GM19468 (cell line): ENCODE measurements around the gene CNTN4.
"Not testable (repeated sequence)": the region's sequence is repeated elsewhere in the genome, so short reads cannot be mapped to it uniquely, and the experiment has no call there.

Source experiments
- ATAC-seq: cut with Tn5 transposase; IDR thresholded peaks from one replicate; pipeline ENCODE4 v1.9.1; 2021; ENCODE audit warnings: mild to moderate bottlenecking, moderate library complexity, moderate number of reproducible peaks; ENCODE audit not compliant: unreplicated experiment; ENCODE audit errors: extremely low read depth

The CNTN4 gene

DNA sequence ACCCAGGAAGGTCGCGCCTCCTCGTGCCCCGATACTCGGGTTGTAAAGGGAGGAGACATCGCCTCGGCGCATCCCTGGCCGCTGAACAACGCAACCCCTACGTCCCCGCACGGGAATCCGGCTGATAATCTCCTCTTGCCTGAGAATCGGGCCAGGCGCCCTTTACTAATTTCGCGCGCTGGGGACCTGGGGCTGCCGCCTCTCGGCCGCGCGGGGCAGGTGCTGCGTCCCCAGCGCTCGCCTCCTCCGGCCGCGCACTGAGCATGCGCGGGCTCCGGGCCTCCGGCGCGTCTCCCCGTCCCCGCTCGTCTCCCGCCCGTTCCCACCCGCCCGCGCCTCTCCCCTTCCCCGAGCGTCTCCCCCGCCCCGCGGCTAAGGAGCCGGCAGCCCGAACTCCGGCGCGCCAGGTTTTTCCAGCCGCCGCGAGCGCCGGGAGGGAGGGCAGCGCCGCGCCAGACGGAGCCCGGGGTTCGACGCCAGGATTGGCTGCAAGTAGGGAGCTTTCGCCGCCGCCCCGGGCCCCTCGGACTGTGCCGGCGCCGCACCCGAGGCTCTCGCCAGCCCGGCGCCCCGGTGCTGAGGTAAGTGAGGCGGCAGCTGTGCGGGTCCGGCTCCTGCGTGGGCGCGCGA is at the start of gene CNTN4:
CNTN4 (plus strand) TSS at position 469 of the 630 bp plus-strand sequence.
- ATAC-seq: no peak

DNA sequence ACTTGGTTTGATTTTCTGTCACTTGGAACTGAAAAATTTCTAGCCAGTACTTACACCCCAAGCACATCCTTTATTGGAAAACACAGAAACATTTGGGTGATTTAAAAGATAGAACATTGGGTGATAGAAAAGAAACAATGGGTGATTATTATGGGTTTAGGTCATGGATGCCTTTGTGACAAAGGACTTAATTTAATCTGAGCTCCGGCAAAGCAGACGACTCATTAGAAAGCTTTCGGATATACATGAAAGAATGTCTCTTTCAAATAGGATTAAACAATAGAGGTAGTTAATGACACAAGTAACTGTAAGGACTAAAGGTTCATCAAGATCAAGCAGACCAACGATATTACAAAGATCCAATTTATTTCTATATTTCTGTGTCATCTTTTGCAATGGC is 37.3 kb upstream of the CNTN4 start:
- no peak for ATAC-seq

DNA sequence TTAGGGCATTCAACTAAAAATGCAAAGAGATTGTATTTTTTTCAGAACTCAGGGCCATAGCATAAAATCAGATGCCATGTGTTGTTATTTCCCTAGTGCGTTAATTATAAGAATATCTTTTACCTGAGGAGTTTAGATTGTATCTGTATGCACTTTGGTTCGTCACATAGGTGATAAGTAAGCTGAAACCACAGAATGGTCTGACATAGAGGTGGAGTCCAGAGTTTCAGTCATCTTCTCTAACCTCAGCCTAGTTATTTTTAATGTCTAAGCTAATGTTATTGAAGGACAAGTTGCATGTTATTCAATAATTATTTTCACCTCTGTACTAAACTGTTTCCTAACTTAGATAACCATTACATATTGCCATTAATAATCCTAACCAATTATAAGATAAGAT is 27.1 kb upstream of the CNTN4 start:
- ATAC-seq: no peak

DNA sequence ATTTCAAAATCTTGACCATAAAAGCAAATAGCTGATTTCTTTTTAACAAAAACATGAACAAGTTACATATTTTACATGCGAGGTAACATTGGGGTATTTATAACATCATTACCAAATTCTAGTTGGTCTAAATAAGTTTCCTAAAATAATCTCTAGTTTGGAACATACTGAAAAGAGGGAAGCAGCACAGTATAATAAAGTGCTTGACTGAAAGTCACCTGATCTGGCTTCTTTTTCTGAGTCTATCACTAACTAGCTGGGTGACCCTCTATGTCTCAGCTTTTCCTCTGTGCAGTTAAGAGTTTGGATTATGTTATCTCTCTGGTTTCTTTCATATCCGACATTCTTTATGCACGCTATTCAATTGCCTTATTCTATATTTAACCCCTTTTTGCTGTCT is 19.8 kb upstream of the CNTN4 start:
- no peak for ATAC-seq

DNA sequence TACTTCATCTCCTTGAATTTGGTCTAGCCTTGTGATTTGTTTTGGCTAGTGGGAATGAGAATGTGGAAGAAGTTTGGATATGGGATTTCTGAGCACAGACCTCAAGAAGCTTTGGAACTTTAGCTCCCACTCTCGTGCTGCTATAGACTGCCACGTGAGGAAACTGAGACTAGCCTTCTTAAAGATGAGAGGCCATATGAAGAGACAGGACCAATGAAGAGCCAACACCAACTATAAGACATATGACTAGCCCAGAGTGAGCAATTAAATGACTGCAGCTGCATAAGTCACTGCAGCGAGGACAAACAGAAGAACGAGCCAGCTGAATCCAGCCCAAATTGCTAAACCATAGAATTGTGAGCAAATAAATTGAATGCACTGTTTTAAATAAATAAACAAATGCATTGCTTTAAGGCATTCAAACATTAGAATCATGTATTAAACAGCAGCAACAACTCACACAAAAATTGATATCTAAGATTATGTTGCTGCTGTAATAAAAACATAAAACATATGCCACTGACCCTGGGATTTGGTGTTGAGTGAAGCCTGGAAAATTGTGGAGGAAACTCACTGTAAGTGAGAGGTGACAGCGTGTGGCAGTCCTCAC is 15.7 kb upstream of the CNTN4 start:
- no peak for ATAC-seq

DNA sequence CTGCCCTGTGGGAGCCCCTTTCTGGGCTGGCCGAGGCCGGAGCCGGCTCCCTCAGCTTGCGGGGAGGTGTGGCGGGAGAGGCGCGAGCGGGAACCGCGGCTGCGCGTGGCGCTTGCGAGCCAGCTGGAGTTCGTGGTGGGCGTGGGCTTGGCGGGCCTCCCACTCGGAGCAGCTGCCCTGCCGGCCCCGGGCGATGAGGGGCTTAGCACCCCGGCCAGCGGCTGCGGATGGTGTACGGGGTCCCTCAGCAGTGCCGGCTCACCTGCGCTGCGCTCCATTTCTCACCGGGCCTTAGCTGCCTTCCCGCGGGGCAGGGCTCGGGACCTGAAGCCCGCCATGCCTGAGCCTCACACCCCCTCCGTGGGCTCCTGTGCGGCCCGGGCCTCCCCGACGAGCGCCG is 15.1 kb upstream of the CNTN4 start:
- not testable (repeated sequence) for ATAC-seq

DNA sequence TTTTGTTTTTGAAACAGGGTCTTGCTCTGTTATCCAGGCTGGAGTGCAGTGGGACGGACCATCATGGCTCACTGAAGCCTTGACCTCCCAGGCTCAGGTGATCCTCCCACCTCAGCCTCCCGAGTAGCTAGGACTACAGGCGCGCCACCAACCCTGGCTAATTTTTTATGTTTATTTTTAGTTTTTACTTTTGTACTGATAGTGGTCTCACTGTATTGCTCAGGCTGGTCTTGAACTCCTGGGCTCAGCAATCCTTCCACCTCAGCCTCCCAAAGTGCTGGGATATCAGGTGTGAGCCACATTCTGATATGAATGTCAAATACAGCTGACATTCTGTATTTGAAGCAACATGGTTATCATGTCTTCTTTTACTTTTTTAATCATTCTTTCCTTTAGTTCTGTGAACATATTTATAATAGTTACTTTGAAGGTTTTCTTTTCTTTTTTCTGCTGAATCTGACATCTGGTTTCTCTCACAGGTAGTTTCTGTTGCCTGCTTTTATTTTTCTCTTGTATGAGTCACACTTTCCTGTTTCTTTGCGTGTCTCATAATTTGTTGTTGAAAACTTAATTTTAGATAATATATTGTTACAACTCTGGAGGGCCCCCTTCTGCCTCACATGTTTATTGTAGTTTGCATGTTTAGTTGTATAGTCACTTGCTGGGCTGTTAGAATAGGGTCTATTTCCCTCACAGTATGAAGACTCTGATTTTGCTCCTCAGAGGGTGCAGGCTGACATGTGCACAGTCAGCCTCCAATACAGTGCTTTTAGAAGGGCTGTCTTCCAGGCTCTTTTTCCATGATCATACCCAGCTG is 8.4 kb upstream of the CNTN4 start:
- no peak for ATAC-seq

DNA sequence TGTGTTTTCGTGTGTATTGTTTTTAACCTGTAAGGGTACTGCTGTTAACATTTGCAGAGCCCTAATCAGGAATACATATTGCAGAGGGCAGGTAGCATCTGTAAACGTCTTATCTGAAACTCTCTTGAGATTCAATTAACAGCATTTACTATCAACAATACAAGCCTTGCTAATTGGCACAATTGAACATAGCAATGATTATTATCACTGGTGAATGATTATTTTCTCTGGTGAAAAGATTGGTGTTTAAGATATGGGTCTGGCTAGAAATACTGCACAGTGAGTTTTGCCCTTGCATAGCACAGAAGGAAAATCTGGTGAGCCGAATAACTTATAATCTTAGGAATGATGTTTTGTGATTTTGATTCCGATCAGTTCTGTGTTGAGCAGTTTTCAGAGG is 5.9 kb upstream of the CNTN4 start:
- ATAC-seq: no peak

DNA sequence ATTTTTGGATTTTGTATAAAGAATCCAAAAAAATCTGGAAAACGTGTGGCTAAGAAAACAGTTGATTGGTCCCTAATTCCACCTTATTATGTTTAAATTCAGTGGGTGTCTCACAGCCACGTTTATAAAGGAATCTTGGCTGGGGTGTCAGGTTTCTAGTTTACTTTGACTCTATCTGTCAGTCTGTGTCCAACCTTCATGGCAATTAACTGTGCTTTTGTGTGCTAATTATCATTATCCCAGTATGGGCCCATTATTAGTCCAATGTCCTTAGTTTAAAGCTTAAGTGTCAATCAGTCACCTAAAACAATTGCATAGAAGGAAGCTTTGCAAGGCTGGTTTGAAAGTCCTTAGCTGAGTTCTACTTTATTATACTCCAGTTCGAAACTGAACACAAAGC is 3.7 kb upstream of the CNTN4 start:
- ATAC-seq: no peak

DNA sequence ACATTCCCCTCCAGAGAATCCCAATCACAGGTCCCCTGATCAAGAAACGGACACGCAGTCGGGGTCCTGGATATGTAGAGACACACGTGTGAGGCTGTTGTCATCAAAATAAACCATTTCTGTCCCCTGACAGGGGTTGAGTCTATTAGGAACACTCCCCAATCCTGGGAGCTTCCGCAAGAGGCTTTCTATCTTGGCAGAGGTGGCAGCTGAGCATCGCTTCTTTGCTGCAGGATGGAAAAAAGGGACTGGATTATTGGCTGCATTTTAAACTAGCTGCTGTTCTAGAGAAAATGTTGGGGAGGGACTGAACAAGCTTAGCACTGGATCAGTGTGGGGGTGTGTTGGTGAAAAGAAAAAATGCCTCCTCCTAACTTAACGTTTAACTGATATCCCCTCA is 2.5 kb upstream of the CNTN4 start:
- no peak for ATAC-seq

DNA sequence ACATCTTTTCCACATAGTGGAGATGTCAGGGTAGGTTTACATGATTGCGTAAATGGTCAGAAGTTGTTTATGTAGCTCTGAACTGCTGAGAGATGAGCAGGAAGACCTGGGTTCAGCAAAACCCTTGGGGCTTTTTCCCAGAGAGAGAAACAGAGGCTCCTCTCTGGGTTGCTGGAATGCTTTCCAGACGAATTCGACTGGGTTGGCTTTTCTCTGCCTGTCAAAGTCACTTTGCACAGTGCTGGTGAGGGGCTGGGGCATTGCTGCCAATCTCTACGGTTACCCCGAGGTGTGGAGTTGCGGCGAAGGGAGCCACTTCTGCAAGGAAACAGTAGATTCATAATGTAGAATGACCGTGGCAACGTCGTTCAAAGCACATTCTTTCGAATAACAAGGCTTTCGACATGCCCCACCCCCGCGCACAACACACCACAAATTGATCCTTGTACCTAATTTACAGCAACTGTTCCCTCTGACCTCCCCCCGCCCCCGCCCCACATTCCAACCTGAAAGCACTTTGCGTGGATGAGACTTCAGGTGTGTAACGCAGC is 950 bp upstream of the CNTN4 start:
- ATAC-seq: no peak

DNA sequence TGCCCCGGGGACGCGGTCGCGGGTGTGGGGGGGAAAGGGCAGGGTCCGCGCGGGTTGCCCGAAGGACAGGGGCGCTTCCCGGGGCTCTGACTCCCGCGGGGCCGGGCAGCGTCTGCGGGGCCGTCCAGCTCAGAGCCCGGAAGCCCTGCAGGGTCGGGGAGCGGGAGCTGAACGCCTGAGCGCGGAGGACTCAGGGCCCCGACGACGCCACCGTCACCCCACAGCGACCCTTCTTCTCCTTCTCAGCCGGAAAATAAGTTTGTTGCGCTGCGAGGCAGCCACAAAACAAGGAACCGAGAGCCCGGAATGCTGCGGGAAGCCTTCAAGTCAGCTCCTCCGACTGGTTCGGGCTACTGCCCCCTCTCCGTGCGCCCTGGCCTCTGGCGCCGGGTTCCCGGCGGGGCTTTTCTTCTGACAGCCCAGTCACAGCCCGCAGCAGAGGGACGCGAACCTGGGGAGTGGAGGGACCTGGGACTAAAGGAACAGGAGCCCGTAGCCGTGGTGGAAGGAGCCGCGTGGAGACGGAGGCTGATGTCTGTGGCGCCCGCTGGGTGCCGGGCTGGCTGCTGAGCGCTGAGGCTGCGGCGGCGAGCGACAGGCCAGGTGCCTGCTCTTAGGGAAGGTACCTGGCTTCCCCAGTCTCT is 484 bp downstream of the CNTN4 start:
- ATAC-seq: no peak

DNA sequence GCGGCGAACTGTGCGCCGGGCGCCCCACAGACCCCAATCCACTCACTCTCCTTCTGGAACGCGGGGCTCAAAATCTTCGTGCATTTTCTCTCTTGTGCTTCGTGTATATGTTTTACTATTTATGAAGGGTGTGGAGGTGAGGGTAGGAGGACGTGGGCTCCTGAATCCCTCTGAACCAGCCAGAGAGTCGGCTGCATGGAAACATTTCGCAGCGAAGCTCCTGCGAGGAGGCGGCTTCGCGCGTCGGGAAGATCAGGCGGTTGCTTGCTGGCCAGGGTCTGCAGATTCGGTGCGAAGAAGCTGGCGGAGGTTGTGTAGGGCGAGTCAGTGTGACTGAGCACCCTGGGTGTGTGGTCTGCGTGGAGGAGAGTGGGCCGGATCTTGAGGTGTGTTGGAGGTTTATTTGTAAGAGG is 1.1 kb downstream of the CNTN4 start:
- ATAC-seq: no peak

DNA sequence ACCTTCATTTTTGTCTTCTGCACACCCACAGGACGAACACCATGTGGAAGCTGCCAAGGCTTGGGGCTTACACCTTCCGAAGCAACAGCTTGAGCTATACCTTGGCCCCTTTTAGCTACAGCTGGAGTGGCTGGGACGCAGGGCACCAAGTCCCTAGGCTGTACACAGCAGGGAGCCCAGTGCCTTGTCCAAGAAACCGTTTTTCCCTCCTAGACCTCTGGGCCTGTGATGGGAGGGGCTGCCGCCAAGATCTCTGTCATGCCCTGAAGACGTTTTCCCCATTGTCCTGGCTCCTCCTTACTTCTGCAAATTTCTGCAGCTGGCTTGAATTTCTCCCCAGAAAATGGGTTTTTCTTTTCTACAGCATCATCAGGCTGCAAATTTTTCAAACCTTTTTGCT is 7.8 kb downstream of the CNTN4 start:
- no peak for ATAC-seq

DNA sequence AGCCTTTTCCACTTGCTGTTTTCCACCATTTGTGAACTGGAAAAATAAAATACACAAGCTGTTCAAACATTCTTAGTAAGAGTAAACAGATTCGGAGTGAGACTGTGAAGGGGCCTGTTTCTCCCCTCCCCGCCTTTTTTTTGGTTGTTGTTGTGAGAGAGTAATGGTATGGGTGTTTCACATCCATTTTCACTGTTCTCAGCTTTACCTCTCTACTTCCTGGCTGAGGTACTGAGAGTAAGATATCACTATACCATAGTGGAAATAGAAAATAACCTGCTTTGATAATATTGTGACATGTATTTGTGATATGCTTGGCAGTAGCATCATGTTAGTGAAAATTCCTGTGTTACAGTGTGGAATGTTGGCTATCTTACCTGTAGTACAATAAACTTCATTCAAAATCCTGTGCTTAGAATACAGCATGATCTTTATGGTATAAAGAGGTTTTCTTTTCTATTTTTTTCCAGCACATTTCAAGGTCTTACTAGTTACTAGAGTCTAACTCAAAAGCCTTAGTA is 12.0 kb downstream of the CNTN4 start:
- no peak for ATAC-seq

DNA sequence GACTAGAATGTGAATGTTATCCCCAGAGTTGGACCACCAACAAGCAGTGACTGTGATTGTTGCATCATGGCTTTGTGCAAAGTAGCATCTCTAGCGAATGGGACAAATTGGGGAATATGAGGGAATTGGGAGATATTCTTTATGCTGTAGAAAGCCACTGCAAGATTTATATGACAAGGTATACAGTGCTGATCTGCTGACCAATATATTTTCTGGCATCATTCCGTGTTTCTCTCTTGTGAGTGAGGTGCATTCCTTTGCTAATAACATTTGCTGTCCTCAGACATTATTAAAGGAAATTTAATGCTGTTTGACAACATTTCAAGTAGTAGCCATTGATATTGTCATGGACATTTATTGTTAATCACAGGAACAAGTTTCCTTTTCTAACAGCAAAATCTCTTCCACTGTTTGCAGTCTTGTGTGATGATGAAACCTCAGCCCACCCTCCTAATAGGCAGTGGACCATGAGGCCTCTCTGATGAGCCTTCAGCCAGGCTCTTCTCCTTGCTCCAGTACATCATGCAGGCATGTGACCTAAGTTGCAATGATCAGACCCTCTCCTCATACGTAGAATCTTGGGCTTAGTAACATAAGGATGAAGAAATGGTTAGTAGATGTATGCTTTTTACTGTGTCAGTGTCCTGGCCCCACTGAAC is 16.1 kb downstream of the CNTN4 start:
- no peak for ATAC-seq

DNA sequence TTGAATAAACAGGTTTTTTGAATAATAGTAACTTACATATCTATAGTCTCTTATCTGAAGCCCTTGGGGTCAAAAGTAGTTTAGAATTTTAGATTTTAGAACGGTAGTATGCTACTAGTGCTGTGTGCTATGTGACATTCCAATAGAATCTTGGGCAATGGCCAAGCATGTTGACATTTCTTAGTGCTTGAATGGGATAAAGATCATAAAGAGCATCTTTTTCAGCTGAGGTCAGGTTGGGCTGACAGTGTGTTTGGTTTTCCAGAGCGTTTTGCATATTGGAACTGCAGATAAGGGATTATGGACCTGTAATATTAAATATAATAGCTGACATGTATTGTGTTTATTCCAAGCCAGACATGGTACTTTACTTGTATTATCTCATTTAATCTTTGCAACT is 32.1 kb downstream of the CNTN4 start:
- ATAC-seq: no peak

DNA sequence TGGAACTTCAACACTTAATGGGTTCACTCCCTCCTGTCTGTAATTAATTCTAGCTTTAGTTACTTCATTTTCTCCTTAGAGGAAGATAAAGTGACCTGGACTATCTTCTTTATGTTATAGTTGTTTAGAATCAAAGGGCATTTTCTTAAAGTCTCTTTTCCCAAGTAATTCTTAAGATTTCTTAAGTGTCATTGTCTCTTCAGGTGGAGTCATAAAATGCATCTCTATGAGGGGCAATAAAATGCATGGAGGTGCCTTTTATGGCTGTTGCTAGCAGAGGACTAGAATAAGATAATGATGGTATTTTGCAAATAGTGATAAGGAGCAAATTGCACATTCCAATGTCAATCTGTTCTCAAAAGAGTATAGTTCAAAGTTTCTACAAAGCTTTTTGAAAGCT is 34.5 kb downstream of the CNTN4 start:
- ATAC-seq: no peak

DNA sequence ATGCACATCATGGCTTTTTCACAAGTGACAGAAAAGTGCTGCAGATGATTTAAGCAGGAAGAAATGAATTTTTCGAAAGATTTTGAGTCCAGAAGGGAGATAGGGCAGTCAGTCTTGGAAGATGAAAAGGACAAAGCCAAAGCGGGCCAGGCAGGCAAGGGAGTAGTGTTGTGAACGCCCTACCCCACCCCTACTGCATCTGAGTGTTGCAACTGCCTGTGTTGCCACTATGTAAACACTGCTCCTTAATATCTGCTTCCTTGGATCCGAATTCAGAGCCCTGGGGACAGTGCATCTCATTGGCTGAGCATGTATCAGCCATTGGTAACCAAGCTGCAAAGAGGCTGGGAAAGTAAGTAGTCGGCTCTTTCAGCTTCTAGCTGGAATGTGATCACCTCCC is 39.0 kb downstream of the CNTN4 start:
- ATAC-seq: no peak

DNA sequence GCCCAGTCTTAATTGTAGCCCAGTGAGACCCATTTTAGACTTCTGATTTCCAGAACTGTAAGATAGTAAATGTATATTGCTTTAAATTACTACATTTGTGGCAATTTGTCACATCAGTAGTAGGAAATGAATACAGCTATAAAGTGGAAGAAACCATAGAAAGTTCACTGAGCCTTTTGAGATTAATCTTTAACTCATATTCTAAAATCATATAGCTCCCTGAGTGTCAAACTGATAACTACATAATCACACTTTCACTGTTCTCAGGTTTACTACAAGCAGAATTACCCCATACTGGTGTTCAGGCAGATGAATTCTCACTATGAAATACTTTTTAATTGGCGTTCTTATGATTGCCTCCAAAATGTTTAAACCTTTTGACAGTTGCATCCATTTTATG is 42.8 kb downstream of the CNTN4 start:
- ATAC-seq: no peak
